DMS 273 (cell line): Measurements from ENCODE around the gene MOB3B.

ENCODE experiments used
- DNase-seq: peaks from one replicate; lab custom pipeline; 2025; ENCODE audit not compliant: unreplicated experiment; lab: John Stamatoyannopoulos, UW

The MOB3B gene

GRCh38 chr9:27293996-27294395 is 235.6 kb downstream of the MOB3B start:
- no peak for DNase-seq

- peak; percentile 67 for DNase-seq
Measured at GRCh38 chr9:27292659-27293405, 236.8 kb downstream of the MOB3B start.

- no peak for DNase-seq
Measured at GRCh38 chr9:27291292-27291691, 238.3 kb downstream of the MOB3B start.

- no peak for DNase-seq
Measured at GRCh38 chr9:27282269-27282668, 247.3 kb downstream of the MOB3B start.

GRCh38 chr9:27280860-27281259 is 248.8 kb downstream of the MOB3B start:
- DNase-seq, result no peak

GRCh38 chr9:27280249-27280648 is 249.4 kb downstream of the MOB3B start:
- DNase-seq, result no peak

- DNase-seq, result no peak
Measured at GRCh38 chr9:27279611-27280010, 250.0 kb downstream of the MOB3B start.

- no peak for DNase-seq
Measured at GRCh38 chr9:27278374-27278773, 251.2 kb downstream of the MOB3B start.

- DNase-seq, result peak; percentile 77
Measured at GRCh38 chr9:27276193-27277030, 253.2 kb downstream of the MOB3B start.
